GM12801 (cell line): ENCODE measurements around the gene KCNMB4.

Experiments used
- CTCF ChIP-seq: IDR thresholded peaks from one replicate; pipeline ENCODE4 v1.5.1; 2011; ENCODE audit warnings: control low read depth; ENCODE audit not compliant: insufficient read length; ENCODE audit errors: extremely low read depth

KCNMB4 gene

DNA sequence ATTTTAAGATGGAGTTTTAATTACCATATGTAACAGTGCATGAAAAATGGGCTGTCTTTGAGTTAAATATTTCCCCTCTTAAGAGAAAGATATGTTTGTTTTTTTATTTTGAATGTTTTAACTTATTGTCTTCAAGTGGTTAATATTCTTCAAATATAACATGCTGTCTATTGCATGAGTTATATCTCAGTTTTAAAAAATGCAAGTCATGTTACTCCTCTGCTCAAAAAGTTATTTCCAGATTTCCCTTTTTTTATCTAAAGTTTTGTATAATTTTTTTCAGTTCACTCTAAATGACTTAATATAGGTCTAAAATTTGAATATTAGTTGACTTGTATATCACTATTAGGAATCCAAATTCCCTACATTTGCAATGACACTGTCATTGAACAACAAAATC, 5.9 kb upstream of the KCNMB4 start:
- no peak for TF ChIP-seq CTCF

- TF ChIP-seq CTCF, result no peak
These were observed 1.2 kb upstream of the KCNMB4 start for GRCh38 chr12:70364695-70365397.

GRCh38 chr12:70365398-70365647, 767 bp upstream of the KCNMB4 start:
- TF ChIP-seq CTCF, result no peak

DNA sequence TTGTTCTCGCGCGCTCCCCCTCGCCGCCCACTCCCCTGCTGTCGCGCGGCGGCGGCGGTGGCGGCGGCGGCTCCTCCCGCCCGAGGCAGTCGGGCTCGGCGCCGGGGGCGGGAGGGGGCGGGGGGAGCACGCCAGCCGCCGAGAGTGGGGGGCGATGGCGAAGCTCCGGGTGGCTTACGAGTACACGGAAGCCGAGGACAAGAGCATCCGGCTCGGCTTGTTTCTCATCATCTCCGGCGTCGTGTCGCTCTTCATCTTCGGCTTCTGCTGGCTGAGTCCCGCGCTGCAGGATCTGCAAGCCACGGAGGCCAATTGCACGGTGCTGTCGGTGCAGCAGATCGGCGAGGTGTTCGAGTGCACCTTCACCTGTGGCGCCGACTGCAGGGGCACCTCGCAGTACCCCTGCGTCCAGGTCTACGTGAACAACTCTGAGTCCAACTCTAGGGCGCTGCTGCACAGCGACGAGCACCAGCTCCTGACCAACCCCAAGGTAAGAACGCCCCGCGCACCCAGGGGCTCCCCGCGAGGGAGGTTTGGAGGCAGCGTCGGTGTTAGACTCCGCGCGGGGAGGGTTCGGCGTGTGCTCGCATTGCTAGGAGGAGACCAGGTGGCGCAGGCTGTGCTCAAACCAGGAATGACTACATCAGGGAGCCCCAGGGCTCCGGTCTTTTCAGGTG, 629 bp downstream of the KCNMB4 start:
- TF ChIP-seq CTCF, result no peak

DNA sequence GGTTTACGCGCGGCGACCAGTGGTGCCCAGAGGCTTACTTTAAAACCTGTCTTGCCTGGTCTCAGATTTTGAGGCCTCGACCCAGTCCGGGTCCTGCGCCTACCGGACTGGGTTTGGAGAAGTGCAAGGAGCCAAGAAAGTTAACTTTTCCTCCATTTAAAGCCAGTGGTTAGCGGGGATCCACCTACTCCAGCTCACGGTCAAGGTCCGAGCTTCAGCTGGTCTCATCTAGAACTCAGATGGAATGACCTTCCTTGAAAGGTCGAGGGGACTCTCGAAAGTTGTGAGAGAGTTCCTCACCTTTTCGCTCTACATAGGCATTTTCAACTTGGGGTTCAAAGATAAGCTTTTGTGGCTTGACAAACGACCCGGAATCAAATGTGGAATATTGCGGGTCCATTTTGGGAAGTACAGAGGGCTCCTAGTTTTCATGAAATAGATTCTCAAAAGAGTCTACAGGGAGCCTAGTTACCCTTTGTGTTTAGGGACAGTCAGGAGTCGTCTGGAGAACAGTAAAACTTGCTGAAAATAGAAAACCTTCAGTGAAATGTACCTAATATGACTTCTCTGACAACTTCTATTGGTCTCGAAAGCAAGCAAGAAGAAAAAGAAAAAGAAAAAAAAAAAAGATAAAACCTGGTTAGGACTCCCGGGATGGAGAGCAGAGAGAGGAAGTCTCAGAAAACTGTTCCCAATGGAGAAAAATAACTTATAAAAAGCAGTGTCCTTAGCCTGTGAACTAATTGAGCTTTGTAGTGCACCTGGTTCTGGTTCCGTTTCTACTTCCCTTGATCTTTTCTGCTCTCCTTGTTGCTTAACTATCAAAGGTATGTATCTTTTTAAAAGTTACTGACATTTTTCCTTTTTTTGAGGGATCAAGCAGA, 1.4 kb downstream of the KCNMB4 start:
- no peak for TF ChIP-seq CTCF

DNA sequence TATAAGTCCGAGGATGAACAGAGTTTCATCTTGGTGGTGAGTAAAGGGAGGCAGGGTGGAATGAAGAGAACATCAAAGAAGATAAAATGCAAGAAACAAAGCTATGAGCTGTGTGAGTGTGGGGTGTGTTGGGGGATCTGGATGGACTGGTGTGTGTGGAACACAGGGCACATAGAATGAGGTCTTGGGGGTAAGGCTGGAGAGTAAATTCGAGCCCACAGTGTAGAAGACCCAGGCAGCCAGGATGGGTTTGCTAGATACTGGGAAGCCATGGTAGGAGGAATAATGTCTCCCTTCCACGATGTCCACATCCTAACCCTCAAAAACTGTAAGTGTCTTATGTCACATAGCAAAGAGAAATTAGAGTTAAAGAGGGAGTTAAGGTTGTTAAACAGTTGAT, 6.8 kb downstream of the KCNMB4 start:
- no peak for TF ChIP-seq CTCF

- TF ChIP-seq CTCF, result no peak
These were observed 13.8 kb downstream of the KCNMB4 start for GRCh38 chr12:70379846-70380245.
